ENCODE results near the gene MACROD2.

The MACROD2 gene

DNA sequence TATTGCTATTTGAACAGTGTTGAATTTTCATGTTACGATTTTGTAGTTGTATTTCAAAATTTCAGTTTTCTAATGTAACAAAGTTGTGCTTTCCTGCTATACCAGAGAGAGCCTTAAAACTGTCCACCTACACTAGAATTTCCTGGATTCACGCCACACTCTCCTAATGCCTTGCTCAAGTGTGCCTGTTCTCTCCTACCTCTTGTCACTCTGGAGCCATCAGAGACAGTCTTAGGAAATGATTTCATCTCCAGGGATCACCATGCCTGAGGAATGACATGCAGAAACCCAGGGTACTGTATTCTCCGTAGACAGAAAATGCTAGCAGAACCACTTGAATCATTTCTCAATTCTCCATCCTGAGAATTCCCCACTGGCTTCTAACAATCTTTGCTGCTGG is 1910.3 kb downstream of the MACROD2 start:
- ChIA-PET POLR2A (no interaction called here), CTCF (no interaction called here)
- Histone ChIP-seq H3K27ac (ENCODE audit: extremely low read depth, low read depth, low read length) (no peak overlapping the region), H3K4me1 (ENCODE audit: control insufficient read depth, insufficient read depth, low read length) (no peaks in the 10 kb centered on the region), H3K36me3 (ENCODE audit: control insufficient read depth in 2 of 2, insufficient read depth in 1 of 2, low read length in 2 of 2) (no peaks in the 10 kb centered on the region), H3K4me3 (ENCODE audit: low read depth, low read length) (no peak overlapping the region), H3K9me3 (ENCODE audit: control insufficient read depth, insufficient read depth, low read depth, low read length) (no peaks in the 10 kb centered on the region)
- TF ChIP-seq SCRT1 (tag by site-specific recombination; IDR thresholded peaks at IDR 0.05; ENCODE audit: borderline replicate concordance) (no peak), PBX3 (CRISPR knock-in tag; IDR thresholded peaks at IDR 0.05) (no peak), GLI4 (tag by site-specific recombination; IDR thresholded peaks at IDR 0.05) (no peak), ZNF530 (tag by site-specific recombination; IDR thresholded peaks at IDR 0.05; ENCODE audit: low read depth) (no peak), ZNF529 (tag by site-specific recombination; IDR thresholded peaks at IDR 0.05; ENCODE audit: insufficient replicate concordance) (no peak), ZBTB20 (tag by site-specific recombination; IDR thresholded peaks at IDR 0.05) (no peak), PRDM10 (tag by site-specific recombination; IDR thresholded peaks at IDR 0.05) (no peak), ZFP41 (tag by site-specific recombination; IDR thresholded peaks at IDR 0.05; ENCODE audit: borderline replicate concordance) (no peak), ZNF561 (tag by site-specific recombination; IDR thresholded peaks at IDR 0.05; ENCODE audit: borderline replicate concordance) (no peak), ZNF521 (tag by site-specific recombination; IDR thresholded peaks at IDR 0.05) (no peak), YY1 (tag by site-specific recombination; IDR thresholded peaks at IDR 0.05) (no peak), MZF1 (tag by site-specific recombination; IDR thresholded peaks at IDR 0.05; ENCODE audit: borderline replicate concordance) (no peak), ZBTB26 (tag by site-specific recombination; optimal IDR thresholded peaks at IDR 0.05) (no peak), ZNF600 (tag by site-specific recombination; IDR thresholded peaks at IDR 0.05) (no peak), WT1 (tag by site-specific recombination; IDR thresholded peaks at IDR 0.05) (no peak), ZNF202 (tag by site-specific recombination; IDR thresholded peaks at IDR 0.05; ENCODE audit: borderline replicate concordance) (no peak), EGR2 (tag by site-specific recombination; IDR thresholded peaks at IDR 0.05; ENCODE audit: low read depth) (no peak)
- TF ChIP-seq, protein P1, sequence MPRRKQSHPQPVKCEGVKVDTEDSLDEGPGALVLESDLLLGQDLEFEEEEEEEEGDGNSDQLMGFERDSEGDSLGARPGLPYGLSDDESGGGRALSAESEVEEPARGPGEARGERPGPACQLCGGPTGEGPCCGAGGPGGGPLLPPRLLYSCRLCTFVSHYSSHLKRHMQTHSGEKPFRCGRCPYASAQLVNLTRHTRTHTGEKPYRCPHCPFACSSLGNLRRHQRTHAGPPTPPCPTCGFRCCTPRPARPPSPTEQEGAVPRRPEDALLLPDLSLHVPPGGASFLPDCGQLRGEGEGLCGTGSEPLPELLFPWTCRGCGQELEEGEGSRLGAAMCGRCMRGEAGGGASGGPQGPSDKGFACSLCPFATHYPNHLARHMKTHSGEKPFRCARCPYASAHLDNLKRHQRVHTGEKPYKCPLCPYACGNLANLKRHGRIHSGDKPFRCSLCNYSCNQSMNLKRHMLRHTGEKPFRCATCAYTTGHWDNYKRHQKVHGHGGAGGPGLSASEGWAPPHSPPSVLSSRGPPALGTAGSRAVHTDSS (tag by site-specific recombination; IDR thresholded peaks at IDR 0.05) = no peak

GRCh38 chr20:15909995-15910394 is 1914.7 kb downstream of the MACROD2 start:
- POLR2A ChIA-PET = interaction anchor here (0.6 kb wide), 1 partner anchor 118 kb away, joined by 3 read pairs; no protein-coding TSS in a partner anchor

More at GRCh38 chr20:15909995-15910394, 1914.7 kb downstream of the MACROD2 start:
- TF ChIP-seq ZNF404 (tag by site-specific recombination; IDR thresholded peaks at IDR 0.05) (no peak), ZNF548 (tag by site-specific recombination; IDR thresholded peaks at IDR 0.05) (no peak), ZNF121 (tag by site-specific recombination; IDR thresholded peaks at IDR 0.05) (no peak), ZNF677 (tag by site-specific recombination; IDR thresholded peaks at IDR 0.05) (no peak), ZNF544 (tag by site-specific recombination; IDR thresholded peaks at IDR 0.05) (no peak), ZNF248 (tag by site-specific recombination; IDR thresholded peaks at IDR 0.05) (no peak)
- TF ChIP-seq, protein P2, sequence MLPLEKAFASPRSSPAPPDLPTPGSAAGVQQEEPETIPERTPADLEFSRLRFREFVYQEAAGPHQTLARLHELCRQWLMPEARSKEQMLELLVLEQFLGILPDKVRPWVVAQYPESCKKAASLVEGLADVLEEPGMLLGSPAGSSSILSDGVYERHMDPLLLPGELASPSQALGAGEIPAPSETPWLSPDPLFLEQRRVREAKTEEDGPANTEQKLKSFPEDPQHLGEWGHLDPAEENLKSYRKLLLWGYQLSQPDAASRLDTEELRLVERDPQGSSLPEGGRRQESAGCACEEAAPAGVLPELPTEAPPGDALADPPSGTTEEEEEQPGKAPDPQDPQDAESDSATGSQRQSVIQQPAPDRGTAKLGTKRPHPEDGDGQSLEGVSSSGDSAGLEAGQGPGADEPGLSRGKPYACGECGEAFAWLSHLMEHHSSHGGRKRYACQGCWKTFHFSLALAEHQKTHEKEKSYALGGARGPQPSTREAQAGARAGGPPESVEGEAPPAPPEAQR (tag by site-specific recombination; IDR thresholded peaks at IDR 0.05) = no peak
- TF ChIP-seq, protein P3, sequence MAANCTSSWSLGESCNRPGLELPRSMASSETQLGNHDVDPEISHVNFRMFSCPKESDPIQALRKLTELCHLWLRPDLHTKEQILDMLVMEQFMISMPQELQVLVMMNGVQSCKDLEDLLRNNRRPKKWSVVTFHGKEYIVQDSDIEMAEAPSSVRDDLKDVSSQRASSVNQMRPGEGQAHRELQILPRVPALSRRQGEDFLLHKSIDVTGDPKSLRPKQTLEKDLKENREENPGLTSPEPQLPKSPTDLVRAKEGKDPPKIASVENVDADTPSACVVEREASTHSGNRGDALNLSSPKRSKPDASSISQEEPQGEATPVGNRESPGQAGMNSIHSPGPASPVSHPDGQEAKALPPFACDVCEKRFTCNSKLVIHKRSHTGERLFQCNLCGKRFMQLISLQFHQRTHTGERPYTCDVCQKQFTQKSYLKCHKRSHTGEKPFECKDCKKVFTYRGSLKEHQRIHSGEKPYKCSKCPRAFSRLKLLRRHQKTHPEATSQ (tag by site-specific recombination; IDR thresholded peaks at IDR 0.05) = no peak
- CTCF ChIA-PET = interaction anchor here (0.7 kb wide), 2 partner anchors 19 to 282 kb away, joined by 3 read pairs; no protein-coding TSS in a partner anchor
- H3K4me1 ChIP-seq (ENCODE audit: control insufficient read depth, insufficient read depth, low read length) = no peaks in the 10 kb centered on the region
- H3K9me3 ChIP-seq (ENCODE audit: control insufficient read depth, insufficient read depth, low read depth, low read length) = no peaks in the 10 kb centered on the region
- H3K27ac ChIP-seq (ENCODE audit: extremely low read depth, low read depth, low read length) = no peak overlapping the region
- H3K36me3 ChIP-seq (ENCODE audit: control insufficient read depth in 2 of 2, insufficient read depth in 1 of 2, low read length in 2 of 2) = no peaks in the 10 kb centered on the region
- no peak overlapping the region for H3K4me3 ChIP-seq (ENCODE audit: low read depth, low read length)
